SK-N-SH (cell line): ENCODE measurements around the gene DES. TPM values are rescaled to one million over a fixed set of nuclear protein-coding genes. Genes with fewer than 3 reads are reported as not detected.

Source experiments
- CTCF ChIA-PET: fragments of 300-600, 350-600 bp; formaldehyde crosslinking; extraction: SDS; loops from one replicate; lab custom pipeline; 2021; lab: Yijun Ruan, JAX
- POLR2A ChIA-PET: fragments of 350-600 bp; sonication (Branson Sonifier 250); formaldehyde crosslinking; extraction: SDS; loops from one replicate; lab custom pipeline; 2020; ENCODE audit warnings: antibody characterized with exemption, inconsistent platforms; lab: Yijun Ruan, JAX
- DNase-seq: peaks from one replicate; pipeline ENCODE4 v3.0.0; 2012
- H2AFZ ChIP-seq: fragments of 200-600 bp; sonication (generic); 2 replicates; pipeline ENCODE4 v1.8.1; 2016; ENCODE audit warnings: antibody characterized with exemption, mild to moderate bottlenecking, low read depth
- H3F3A ChIP-seq: fragments of 200-600 bp; sonication (generic); replicated peaks from 2 replicates; pipeline ENCODE3; 2016; ENCODE audit warnings: antibody characterized with exemption, mild to moderate bottlenecking; ENCODE audit not compliant: insufficient read depth
- H3K27ac ChIP-seq, 2 experiments: fragments of 200-500 bp in 1 of 2; fragments of 200-600 bp in 1 of 2; sonication (Bioruptor generic) in 1 of 2; sonication (generic), shearing (Covaris generic) in 1 of 2; 2 replicates each; pipeline versions ENCODE4 v1.5.1 to v1.6.1; 2014 to 2016; ENCODE audit warnings: low read depth in 2 of 2, inconsistent platforms in 1 of 2, low read length in 1 of 2, mild to moderate bottlenecking in 1 of 2, mixed read lengths in 1 of 2
- H3K27me3 ChIP-seq: fragments of 200-600 bp; sonication (generic), shearing (Covaris generic); 2 replicates; pipeline ENCODE4 v1.6.1; 2016; ENCODE audit warnings: mixed run types; ENCODE audit not compliant: insufficient read depth
- H3K36me3 ChIP-seq, 2 experiments: fragments of 200-500 bp in 1 of 2; fragments of 200-600 bp in 1 of 2; sonication (Bioruptor generic) in 1 of 2; sonication (generic) in 1 of 2; replicated peaks in 1 of 2; 2 replicates each; pipeline versions ENCODE3 to v1.5.1; 2014 to 2016; ENCODE audit warnings: low read length in 1 of 2, mild to moderate bottlenecking in 1 of 2; ENCODE audit not compliant: insufficient read depth in 2 of 2, control insufficient read depth in 1 of 2
- H3K4me1 ChIP-seq, 2 experiments: fragments of 200-500 bp in 1 of 2; fragments of 200-600 bp in 1 of 2; sonication (Bioruptor generic) in 1 of 2; sonication (generic), shearing (Covaris generic) in 1 of 2; 2 replicates each; pipeline versions ENCODE4 v1.5.1 to v1.6.1; 2014 to 2016; ENCODE audit warnings: low read depth in 1 of 2, low read length in 1 of 2, mixed run types in 1 of 2; ENCODE audit not compliant: insufficient read depth in 2 of 2, control insufficient read depth in 1 of 2
- H3K4me2 ChIP-seq: fragments of 200-600 bp; sonication (generic), shearing (Covaris generic); 2 replicates; pipeline ENCODE4 v1.6.1; 2017; ENCODE audit warnings: mixed run types
- H3K4me3 ChIP-seq, 2 experiments: fragments of 200-500 bp in 1 of 2; fragments of 200-600 bp in 1 of 2; sonication (Bioruptor generic) in 1 of 2; sonication (generic), shearing (Covaris generic) in 1 of 2; 2 replicates each; pipeline versions ENCODE4 v1.5.1 to v1.8.1; 2014 to 2016; ENCODE audit warnings: low read depth in 2 of 2, inconsistent platforms in 1 of 2, low read length in 1 of 2, mild to moderate bottlenecking in 1 of 2, mixed read lengths in 1 of 2, moderate library complexity in 1 of 2
- H3K79me2 ChIP-seq: fragments of 200-600 bp; sonication (generic); 2 replicates; pipeline ENCODE4 v1.8.1; 2017; ENCODE audit warnings: mild to moderate bottlenecking; ENCODE audit not compliant: insufficient read depth
- H3K9ac ChIP-seq: fragments of 200-600 bp; sonication (generic); 2 replicates; pipeline ENCODE4 v1.6.1; 2017; ENCODE audit warnings: mixed run types
- H3K9me2 ChIP-seq: fragments of 200-600 bp; sonication (generic); 2 replicates; pipeline ENCODE4 v1.6.1; 2017; ENCODE audit warnings: mixed run types
- H3K9me3 ChIP-seq: fragments of 200-600 bp; sonication (generic); 2 replicates; pipeline ENCODE4 v1.6.1; 2017; ENCODE audit warnings: mixed run types, mild to moderate bottlenecking, moderate library complexity
- H4K20me1 ChIP-seq: fragments of 200-600 bp; sonication (generic); 2 replicates; pipeline ENCODE4 v1.6.1; 2017; ENCODE audit warnings: mild to moderate bottlenecking, mixed run types; ENCODE audit not compliant: insufficient read depth
- CHD2 ChIP-seq: fragments of 150-350 bp; IDR thresholded peaks from 2 replicates; pipeline ENCODE4 v1.6.1; 2018; ENCODE audit warnings: low read length; ENCODE audit not compliant: partially characterized antibody
- ELF1 ChIP-seq: IDR thresholded peaks from 2 replicates; pipeline ENCODE4 v1.4.0; 2012
- FOSL2 ChIP-seq: IDR thresholded peaks from 2 replicates; pipeline ENCODE4 v1.4.0; 2012; ENCODE audit warnings: low read depth, mild to moderate bottlenecking, moderate library complexity, borderline replicate concordance
- JUND ChIP-seq: IDR thresholded peaks from 2 replicates; pipeline ENCODE4 v1.4.0; 2012
- MAX ChIP-seq: IDR thresholded peaks from 2 replicates; pipeline ENCODE4 v1.4.0; 2012; ENCODE audit warnings: low read depth
- MEF2A ChIP-seq: IDR thresholded peaks from 2 replicates; pipeline ENCODE4 v1.4.0; 2012; ENCODE audit warnings: low read depth, borderline replicate concordance
- MXI1 ChIP-seq: IDR thresholded peaks from 2 replicates; pipeline ENCODE4 v1.6.1; 2012; ENCODE audit warnings: mild to moderate bottlenecking, low read depth, low read length, improper control_type of control experiment
- PBX3 ChIP-seq: IDR thresholded peaks from 2 replicates; pipeline ENCODE4; 2012
- RAD21 ChIP-seq: IDR thresholded peaks from 2 replicates; pipeline ENCODE4 v1.6.1; 2012; ENCODE audit warnings: mild to moderate bottlenecking, low read length
- RCOR1 ChIP-seq: fragments of 150-350 bp; IDR thresholded peaks from 2 replicates; pipeline ENCODE4 v1.6.1; 2017; ENCODE audit warnings: antibody characterized with exemption, low read length
- REST ChIP-seq: IDR thresholded peaks from 2 replicates; pipeline ENCODE4 v1.6.1; 2012; ENCODE audit warnings: mild to moderate bottlenecking, low read depth, low read length, moderate library complexity
- SIN3A ChIP-seq: IDR thresholded peaks from 2 replicates; pipeline ENCODE4 v1.6.1; 2012; ENCODE audit warnings: low read depth, mild to moderate bottlenecking, low read length, moderate library complexity, borderline replicate concordance
- SMC3 ChIP-seq: IDR thresholded peaks from 2 replicates; pipeline ENCODE4 v1.6.1; 2012; ENCODE audit warnings: low read depth, low read length, improper control_type of control experiment
- TAF1 ChIP-seq: IDR thresholded peaks from 2 replicates; pipeline ENCODE4 v1.6.1; 2012; ENCODE audit warnings: low read depth, mild to moderate bottlenecking, low read length, moderate library complexity, borderline replicate concordance
- TCF12 ChIP-seq: IDR thresholded peaks from 2 replicates; pipeline ENCODE4 v1.4.0; 2012
- TEAD4 ChIP-seq: IDR thresholded peaks from 2 replicates; pipeline ENCODE4 v1.4.0; 2012; ENCODE audit warnings: mild to moderate bottlenecking, borderline replicate concordance; ENCODE audit not compliant: insufficient read depth
- YY1 ChIP-seq: IDR thresholded peaks from 2 replicates; pipeline ENCODE4 v1.4.0; 2012; ENCODE audit warnings: low read depth, mild to moderate bottlenecking
- WGBS: methylation state at CpG from one replicate; pipeline ENCODE4 v1.1.6; 2017; ENCODE audit warnings: low lambda C conversion rate; 5-methylcytosine and 5-hydroxymethylcytosine counted together
- polyA plus RNA-seq, 3 experiments: library from polyadenylated mRNA; depleted of rRNA; stranded (reverse); fragments of >200 nt; gene quantifications; 2 replicates each; pipeline ENCODE4 v1.2.3, GENCODE V29; 2012

Gene DES
- polyA plus RNA-seq, 1 of the 3 experiments (the other 2 are of a cell fraction) = 0.21 TPM

GRCh38 chr2:219421323-219421722 lies 3.1 kb downstream of the DES start:
- Histone ChIP-seq H3K4me3 (no peak overlapping the region), H3K36me3 (no peaks in the 10 kb centered on the region), H3K27ac (no peak overlapping the region), H3K79me2 (no peaks in the 10 kb centered on the region), H3K4me2 (no peak overlapping the region), H3K9ac (no peak overlapping the region), H2AFZ (no peak overlapping the region), H3F3A (no peaks in the 10 kb centered on the region), H4K20me1 (no peaks in the 10 kb centered on the region), H3K27me3 (no peaks in the 10 kb centered on the region), H3K9me3 (no peaks in the 10 kb centered on the region), H3K4me1 (no peaks in the 10 kb centered on the region; a peak in 1 of 4 replicates), H3K9me2 (no peaks in the 10 kb centered on the region)
- ChIA-PET CTCF (interaction anchor here (1.5 to 7.2 kb wide), 2 partner anchors 18 to 19 kb away, joined by 3 to 46 read pairs; no protein-coding TSS in a partner anchor), POLR2A (no interaction called here)
- TF ChIP-seq PBX3 = no peak
- no peak for TF ChIP-seq MEF2A
- TF ChIP-seq MAX = no peak
- no peak for DNase-seq
- WGBS = 87% methylated on average over 17 of the region's 17 CpGs

- no peaks in the 10 kb centered on the region for H3K27me3 ChIP-seq
- H3K4me3 ChIP-seq = no peak overlapping the region
- H3F3A ChIP-seq = no peaks in the 10 kb centered on the region
- no peak overlapping the region for H2AFZ ChIP-seq
- H3K4me2 ChIP-seq = no peak overlapping the region
- H3K36me3 ChIP-seq = no peaks in the 10 kb centered on the region
- POLR2A ChIA-PET = interaction anchor here (0.6 kb wide), 1 partner anchor 38 kb away, joined by 4 read pairs; no protein-coding TSS in a partner anchor
- H4K20me1 ChIP-seq = no peaks in the 10 kb centered on the region
- no peak overlapping the region for H3K27ac ChIP-seq
- TF ChIP-seq JUND = no peak
- no peak for TF ChIP-seq SIN3A
- TF ChIP-seq TAF1 = no peak
- no peak for TF ChIP-seq MXI1
- TF ChIP-seq ELF1 = no peak
- TF ChIP-seq SMC3 = no peak
- TF ChIP-seq RAD21 = no peak
- no peak for TF ChIP-seq TEAD4
- no peak for TF ChIP-seq RCOR1
- TF ChIP-seq FOSL2 = no peak
- no peak for TF ChIP-seq TCF12
- no peak for TF ChIP-seq REST
- TF ChIP-seq YY1 = no peak
- no peak for TF ChIP-seq CHD2
- 90% methylated on average over 8 of the region's 8 CpGs for WGBS
- H3K9me2 ChIP-seq = no peaks in the 10 kb centered on the region
- no peak overlapping the region for H3K9ac ChIP-seq
- CTCF ChIA-PET = interaction anchor here (0.9 to 1.5 kb wide), 3 partner anchors 19 to 119 kb away, joined by 3 to 5 read pairs (median 3); no protein-coding TSS in a partner anchor
- H3K4me1 ChIP-seq = no peaks in the 10 kb centered on the region; a peak in 1 of 4 replicates
- H3K79me2 ChIP-seq = no peaks in the 10 kb centered on the region
- H3K9me3 ChIP-seq = no peaks in the 10 kb centered on the region
- no peak for DNase-seq
These were observed 4.9 kb downstream of the DES start for GRCh38 chr2:219422952-219423534.
